GM19467 (cell line): Measurements from ENCODE around the gene LSM14B.
"Not testable (repeated sequence)": the region's sequence is repeated elsewhere in the genome, so short reads cannot be mapped to it uniquely, and the experiment has no call there.

Experiments
- ATAC-seq: cut with Tn5 transposase; IDR thresholded peaks from one replicate; pipeline ENCODE4 v1.9.1; 2021; ENCODE audit warnings: mild to moderate bottlenecking, moderate library complexity; ENCODE audit not compliant: unreplicated experiment

Gene LSM14B

GRCh38 chr20:62121776-62122653 is at the start of gene LSM14B:
TSS of gene LSM14B (plus strand) at chr20:62122475. CDS start at chr20:62122667, 192 bp downstream.
- ATAC-seq = peak; percentile 74

- ATAC-seq = no peak
Observed at GRCh38 chr20:62073323-62073722, 49.0 kb upstream of the LSM14B start.

- no peak for ATAC-seq
Observed at GRCh38 chr20:62079166-62079565, 43.1 kb upstream of the LSM14B start.

GRCh38 chr20:62080249-62080990 is 41.9 kb upstream of the LSM14B start:
- no peak for ATAC-seq

- ATAC-seq = no peak
Observed at GRCh38 chr20:62083312-62083711, 39.0 kb upstream of the LSM14B start.

- not testable (repeated sequence) for ATAC-seq
Observed at GRCh38 chr20:62084224-62084623, 38.1 kb upstream of the LSM14B start.

- ATAC-seq = no peak
Observed at GRCh38 chr20:62085206-62085605, 37.1 kb upstream of the LSM14B start.

- ATAC-seq = no peak
Observed at GRCh38 chr20:62087227-62087626, 35.0 kb upstream of the LSM14B start.

- ATAC-seq = no peak
Observed at GRCh38 chr20:62087632-62088031, 34.6 kb upstream of the LSM14B start.

- no peak for ATAC-seq
Observed at GRCh38 chr20:62088258-62089127, 33.8 kb upstream of the LSM14B start.

- ATAC-seq = no peak
Observed at GRCh38 chr20:62089393-62089792, 32.9 kb upstream of the LSM14B start.

GRCh38 chr20:62096421-62097380 is 25.6 kb upstream of the LSM14B start:
- no peak for ATAC-seq

GRCh38 chr20:62097881-62098407 is 24.3 kb upstream of the LSM14B start:
- ATAC-seq = no peak

GRCh38 chr20:62101078-62101477 is 21.2 kb upstream of the LSM14B start:
- no peak for ATAC-seq

- ATAC-seq = no peak
Observed at GRCh38 chr20:62103508-62104233, 18.6 kb upstream of the LSM14B start.

GRCh38 chr20:62104234-62104789 is 18.0 kb upstream of the LSM14B start:
- no peak for ATAC-seq

- no peak for ATAC-seq
Observed at GRCh38 chr20:62104791-62105345, 17.4 kb upstream of the LSM14B start.

- no peak for ATAC-seq
Observed at GRCh38 chr20:62105592-62105991, 16.7 kb upstream of the LSM14B start.
